A673 (cell line): ENCODE data around the gene IQCK. TPM values are rescaled to one million over a fixed set of nuclear protein-coding genes. Genes with fewer than 3 reads are reported as not detected.

Source experiments
- BruUV-seq: library from RNA; stranded (reverse); fragments of 400-500 nt; replicated peaks from 2 replicates; lab custom pipeline; 2021; lab: Mats Ljungman, UMichigan
- CTCF ChIA-PET: fragments of 300-600 bp; sonication (Branson Sonifier 250); formaldehyde crosslinking; loops from one replicate; lab custom pipeline; 2022; ENCODE audit warnings: antibody characterized with exemption; lab: Charles Lee
- POLR2A ChIA-PET: fragments of 300-600 bp; sonication (Branson Sonifier 250); formaldehyde crosslinking; loops from one replicate; lab custom pipeline; 2022; ENCODE audit warnings: antibody characterized with exemption; ENCODE audit not compliant: low non-redundant PET; lab: Charles Lee
- DNase-seq: peaks from one replicate; pipeline ENCODE4 v3.0.0-alpha.2; 2015; ENCODE audit warnings: low spot score
- H3K27ac ChIP-seq: fragments of 200-600 bp; sonication (generic); 2 replicates; pipeline ENCODE4 v1.5.1; 2016; ENCODE audit warnings: mixed run types, low read depth, mild to moderate bottlenecking, mixed read lengths, antibody characterized with exemption, low read length; ENCODE audit not compliant: poor library complexity, severe bottlenecking
- H3K27me3 ChIP-seq: fragments of 200-600 bp; sonication (generic); replicated peaks from 2 replicates; pipeline ENCODE4 v1.6.1; 2017; ENCODE audit warnings: mixed run types, low read depth, mild to moderate bottlenecking, mixed read lengths, antibody characterized with exemption, low read length; ENCODE audit not compliant: insufficient read depth, poor library complexity
- H3K36me3 ChIP-seq: fragments of 200-600 bp; sonication (generic); 2 replicates; pipeline ENCODE4 v1.6.1; 2016; ENCODE audit warnings: mixed run types, mild to moderate bottlenecking, mixed read lengths, antibody characterized with exemption, low read length; ENCODE audit not compliant: insufficient read depth, poor library complexity, severe bottlenecking
- H3K4me1 ChIP-seq: fragments of 200-600 bp; sonication (generic); 2 replicates; pipeline ENCODE4 v1.6.1; 2017; ENCODE audit warnings: mixed run types, mild to moderate bottlenecking, mixed read lengths, antibody characterized with exemption, low read length; ENCODE audit not compliant: insufficient read depth, poor library complexity, severe bottlenecking
- H3K4me3 ChIP-seq: fragments of 200-600 bp; sonication (generic); 2 replicates; pipeline ENCODE4 v1.5.1; 2016; ENCODE audit warnings: low read depth, mixed run types, mild to moderate bottlenecking, mixed read lengths, low read length; ENCODE audit not compliant: poor library complexity, severe bottlenecking
- H3K9me3 ChIP-seq: fragments of 200-600 bp; sonication (generic); 2 replicates; pipeline ENCODE4 v1.6.1; 2016; ENCODE audit warnings: mixed run types, low read depth, mild to moderate bottlenecking, mixed read lengths, antibody characterized with exemption, low read length; ENCODE audit not compliant: poor library complexity, severe bottlenecking
- CTCF ChIP-seq: fragments of 300-800, 200-600 bp; sonication (generic); conservative IDR thresholded peaks from 2 replicates; pipeline ENCODE4 v1.5.1; 2017; ENCODE audit warnings: low read depth, mild to moderate bottlenecking, antibody characterized with exemption, low read length, moderate library complexity, mixed read lengths
- EZH2 ChIP-seq: fragments of 200-600 bp; sonication (generic); IDR thresholded peaks from 2 replicates; pipeline ENCODE4 v1.6.1; 2017; ENCODE audit warnings: borderline replicate concordance, low read depth, mild to moderate bottlenecking, mixed read lengths, antibody characterized with exemption, low read length; ENCODE audit not compliant: poor library complexity, severe bottlenecking
- intact Hi-C: fragments of 100-400 bp; cut with micrococcal nuclease; formaldehyde crosslinking; loops from one replicate; pipeline ENCODE4 v1.10.0; 2022; ENCODE audit not compliant: unreplicated experiment
- total RNA-seq: library from RNA; stranded (reverse); gene quantifications from 2 replicates; pipeline ENCODE4 v1.2.3, GENCODE V29; 2021

IQCK gene
- total RNA-seq, 1 experiment from 2014 or later, result 11.2 TPM

- H3K4me1 ChIP-seq, result peaks cover 23% of the 10 kb centered on the region
- ChIA-PET POLR2A (no interaction called here), CTCF (interaction anchor here (1.1 kb wide), 2 partner anchors 25 to 281 kb away, joined by 4 to 5 read pairs; no protein-coding TSS in a partner anchor)
- H3K27me3 ChIP-seq, result peaks cover 11% of the 10 kb centered on the region
- no peaks in the 10 kb centered on the region for H3K9me3 ChIP-seq
- DNase-seq, result no peak
- BruUV-seq, result no TSS peak
- no peaks in the 10 kb centered on the region for H3K36me3 ChIP-seq
- intact Hi-C loops, result loop anchor here (2.0 to 10.0 kb wide), 2 partner anchors 164 to 498 kb away; partner anchors contain the start of genes IQCK and KNOP1
- H3K4me3 ChIP-seq, result peak overlapping the region; percentile 48
- TF ChIP-seq EZH2, result no peak
- TF ChIP-seq CTCF, result no peak
- no peak overlapping the region for H3K27ac ChIP-seq
These were observed 164.6 kb downstream of the IQCK start for GRCh38 chr16:19882646-19883045.

DNA sequence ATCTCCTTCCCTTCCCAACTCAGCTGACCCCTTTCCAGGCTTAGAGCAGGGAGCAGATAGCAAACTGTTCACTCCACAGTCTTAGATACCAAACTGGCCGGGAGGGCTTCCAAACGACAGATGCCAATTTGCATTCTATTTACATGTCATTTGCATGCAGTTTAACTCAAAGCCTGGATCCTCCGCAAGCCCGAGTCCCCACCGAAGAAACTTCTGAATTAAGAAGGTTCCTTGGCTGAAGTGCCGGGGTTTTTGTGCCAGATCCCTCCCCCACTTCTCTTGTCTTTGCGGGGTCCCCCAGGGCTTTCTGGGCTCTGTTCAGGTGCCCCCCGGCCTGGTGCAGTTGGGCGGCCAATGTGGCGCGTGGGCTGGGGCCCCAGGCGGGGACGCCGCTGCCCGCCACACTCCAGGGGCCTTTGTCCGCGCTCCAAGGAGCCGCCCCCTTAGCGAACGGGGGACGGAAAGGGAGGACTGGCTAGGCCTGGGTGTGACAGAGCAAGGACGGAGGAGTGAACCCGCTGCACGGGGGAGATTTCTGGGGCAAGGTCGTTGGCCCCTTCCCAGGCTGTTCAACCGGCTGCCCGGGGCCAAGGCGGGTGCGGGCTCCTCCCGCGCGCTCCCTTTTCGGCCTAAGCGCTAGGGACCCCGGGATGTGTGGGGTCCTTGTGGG, 165.4 kb downstream of the IQCK start:
- no TSS peak for BruUV-seq
- no peak overlapping the region for H3K27ac ChIP-seq
- H3K36me3 ChIP-seq, result no peaks in the 10 kb centered on the region
- peak overlapping the region; percentile 48 for H3K4me3 ChIP-seq
- no peaks in the 10 kb centered on the region for H3K9me3 ChIP-seq
- intact Hi-C loops, result loop anchor here (2.0 to 10.0 kb wide), 2 partner anchors 165 to 499 kb away; partner anchors contain the start of genes IQCK and KNOP1
- POLR2A ChIA-PET, result interaction anchor here (0.5 kb wide), 1 partner anchor 297 kb away, joined by 4 read pairs; no protein-coding TSS in a partner anchor
- H3K27me3 ChIP-seq, result peaks cover 11% of the 10 kb centered on the region
- CTCF ChIA-PET, result interaction anchor here (1.0 to 1.1 kb wide), 2 partner anchors 282 to 300 kb away, joined by 3 to 6 read pairs; no protein-coding TSS in a partner anchor
- TF ChIP-seq CTCF, result no peak
- no peak for TF ChIP-seq EZH2
- H3K4me1 ChIP-seq, result peaks cover 23% of the 10 kb centered on the region
- DNase-seq, result peak; percentile 69

DNA sequence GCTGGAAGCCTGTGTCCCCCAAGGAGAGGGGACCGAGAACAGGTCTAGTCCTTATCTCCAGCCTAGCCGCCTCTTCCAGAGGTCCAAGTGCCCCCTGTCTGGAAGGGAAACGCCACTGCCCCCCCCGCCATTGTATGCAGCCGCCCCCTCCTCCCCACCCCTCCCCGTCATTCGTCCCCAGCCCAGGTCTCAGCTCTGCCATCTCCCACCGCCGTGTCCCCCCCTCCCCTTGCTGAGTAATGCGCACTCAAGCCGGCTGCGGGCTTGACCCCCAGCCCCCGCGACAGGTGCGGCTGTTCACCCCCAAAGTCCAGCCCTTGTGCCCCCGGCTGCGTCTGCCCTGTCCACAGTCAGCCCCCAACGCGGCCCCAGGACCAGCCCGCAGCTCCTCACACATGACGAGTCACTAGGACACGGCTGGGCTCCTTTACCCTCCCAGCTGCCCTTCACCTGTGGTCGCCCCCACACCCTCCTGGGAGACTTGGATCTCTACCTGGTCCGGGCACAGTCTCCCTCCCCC, 166.0 kb downstream of the IQCK start:
- Histone ChIP-seq H3K27me3 (peaks cover 11% of the 10 kb centered on the region), H3K4me1 (peaks cover 23% of the 10 kb centered on the region), H3K4me3 (peak overlapping the region; percentile 48), H3K9me3 (no peaks in the 10 kb centered on the region), H3K27ac (no peak overlapping the region), H3K36me3 (no peaks in the 10 kb centered on the region)
- TF ChIP-seq EZH2, result no peak
- no peak for TF ChIP-seq CTCF
- intact Hi-C loops, result loop anchor here (2.0 to 10.0 kb wide), 2 partner anchors 165 to 499 kb away; partner anchors contain the start of genes IQCK and KNOP1
- no peak for DNase-seq
- BruUV-seq, result no TSS peak
- ChIA-PET POLR2A (interaction anchor here (0.5 kb wide), 1 partner anchor 297 kb away, joined by 4 read pairs; no protein-coding TSS in a partner anchor), CTCF (interaction anchor here (1.0 to 1.1 kb wide), 2 partner anchors 283 to 300 kb away, joined by 3 to 6 read pairs; no protein-coding TSS in a partner anchor)
